Right atrium auricular region (tissue), 2 donors: ENCODE measurements around the gene LRP8. TPM values are rescaled to one million over a fixed set of nuclear protein-coding genes. Genes with fewer than 3 reads are reported as not detected.

Experiments used
- DNase-seq: peaks from one replicate; pipeline ENCODE4 v3.0.0-alpha.2; 2019; ENCODE audit warnings: low spot score
- H3K27ac ChIP-seq, 2 donors: fragments of 200-600 bp; sonication (generic); 1 replicate in 1 of 2; 2 replicates in 1 of 2; pipeline ENCODE4 v1.5.1; 2016 to 2019
- H3K27me3 ChIP-seq, 2 donors: fragments of 200-600 bp; sonication (generic); one replicate each; pipeline versions ENCODE4 v1.5.1 to v1.6.0; 2017 to 2019
- H3K36me3 ChIP-seq: fragments of 200-600 bp; sonication (generic); one replicate; pipeline ENCODE4 v1.5.1; 2016
- H3K4me1 ChIP-seq, 2 donors: fragments of 200-600 bp; sonication (generic); one replicate each; pipeline versions ENCODE4 v1.5.1 to v1.6.0; 2017 to 2019
- H3K4me3 ChIP-seq, 2 donors: fragments of 200-600 bp; sonication (generic); 1 replicate in 1 of 2; 2 replicates in 1 of 2; pipeline ENCODE4 v1.5.1; 2017 to 2019; ENCODE audit warnings: mild to moderate bottlenecking in 1 of 2, moderate library complexity in 1 of 2
- H3K9me3 ChIP-seq, 2 donors: fragments of 200-600 bp; sonication (generic); one replicate each; pipeline ENCODE4 v1.5.1; 2019
- total RNA-seq, 2 donors: library from RNA; depleted of rRNA; stranded (reverse); fragments of >200 nt; gene quantifications; one replicate each; pipeline ENCODE4 v1.1.0, GENCODE V29; 2016
- TF ChIP-seq, protein P1 (sequence below), 2 donors: fragments of 200-600 bp; sonication (generic); IDR thresholded peaks; one replicate each; pipeline ENCODE4 v1.5.1; 2019; ENCODE audit warnings: antibody characterized with exemption in 2 of 2

Gene LRP8
- total RNA-seq, 2 donors from 2014 or later = 2.2 to 3.6 TPM

- Histone ChIP-seq H3K27me3 (no peaks in the 10 kb centered on the region), H3K4me1 (no peaks in the 10 kb centered on the region), H3K4me3 (no peak overlapping the region), H3K9me3 (no peaks in the 10 kb centered on the region), H3K36me3 (no peaks in the 10 kb centered on the region), H3K27ac (no peak overlapping the region)
- TF ChIP-seq, protein P1, sequence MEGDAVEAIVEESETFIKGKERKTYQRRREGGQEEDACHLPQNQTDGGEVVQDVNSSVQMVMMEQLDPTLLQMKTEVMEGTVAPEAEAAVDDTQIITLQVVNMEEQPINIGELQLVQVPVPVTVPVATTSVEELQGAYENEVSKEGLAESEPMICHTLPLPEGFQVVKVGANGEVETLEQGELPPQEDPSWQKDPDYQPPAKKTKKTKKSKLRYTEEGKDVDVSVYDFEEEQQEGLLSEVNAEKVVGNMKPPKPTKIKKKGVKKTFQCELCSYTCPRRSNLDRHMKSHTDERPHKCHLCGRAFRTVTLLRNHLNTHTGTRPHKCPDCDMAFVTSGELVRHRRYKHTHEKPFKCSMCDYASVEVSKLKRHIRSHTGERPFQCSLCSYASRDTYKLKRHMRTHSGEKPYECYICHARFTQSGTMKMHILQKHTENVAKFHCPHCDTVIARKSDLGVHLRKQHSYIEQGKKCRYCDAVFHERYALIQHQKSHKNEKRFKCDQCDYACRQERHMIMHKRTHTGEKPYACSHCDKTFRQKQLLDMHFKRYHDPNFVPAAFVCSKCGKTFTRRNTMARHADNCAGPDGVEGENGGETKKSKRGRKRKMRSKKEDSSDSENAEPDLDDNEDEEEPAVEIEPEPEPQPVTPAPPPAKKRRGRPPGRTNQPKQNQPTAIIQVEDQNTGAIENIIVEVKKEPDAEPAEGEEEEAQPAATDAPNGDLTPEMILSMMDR (IDR thresholded peaks at IDR 0.05) = no peak
- DNase-seq = no peak
Measured at GRCh38 chr1:53339736-53340635, 12.1 kb upstream of the LRP8 start.

DNA sequence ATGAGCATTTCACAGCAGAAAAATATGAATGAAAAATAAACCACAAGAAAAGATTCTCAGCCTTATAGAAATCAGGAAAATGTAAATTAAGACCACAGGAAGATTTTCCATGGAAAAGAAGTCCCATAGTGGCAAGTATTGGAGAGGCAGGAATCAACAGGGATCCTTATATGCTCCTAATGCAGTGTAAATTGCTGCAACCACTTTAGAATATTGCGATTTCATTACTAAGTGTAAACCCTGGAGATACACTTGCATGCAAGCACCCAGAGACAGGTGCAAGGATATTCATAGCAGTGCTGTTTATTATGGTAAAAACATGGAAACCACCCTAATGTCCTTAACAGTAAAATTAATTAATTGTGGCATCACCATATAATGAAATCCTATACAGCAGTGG lies 10.6 kb upstream of the LRP8 start:
- Histone ChIP-seq H3K9me3 (no peaks in the 10 kb centered on the region), H3K27ac (no peak overlapping the region), H3K36me3 (no peaks in the 10 kb centered on the region), H3K4me1 (no peaks in the 10 kb centered on the region), H3K4me3 (no peak overlapping the region), H3K27me3 (no peaks in the 10 kb centered on the region)
- TF ChIP-seq, protein P1 (IDR thresholded peaks at IDR 0.05) = no peak
- no peak for DNase-seq

- H3K27me3 ChIP-seq = no peaks in the 10 kb centered on the region
- no peaks in the 10 kb centered on the region for H3K9me3 ChIP-seq
- TF ChIP-seq, protein P1 (IDR thresholded peaks at IDR 0.05) = no peak
- no peaks in the 10 kb centered on the region for H3K4me1 ChIP-seq
- no peak for DNase-seq
- H3K36me3 ChIP-seq = no peaks in the 10 kb centered on the region
- H3K4me3 ChIP-seq = no peak overlapping the region
- H3K27ac ChIP-seq = no peak overlapping the region
Measured at GRCh38 chr1:53337499-53337898, 9.6 kb upstream of the LRP8 start.

DNA sequence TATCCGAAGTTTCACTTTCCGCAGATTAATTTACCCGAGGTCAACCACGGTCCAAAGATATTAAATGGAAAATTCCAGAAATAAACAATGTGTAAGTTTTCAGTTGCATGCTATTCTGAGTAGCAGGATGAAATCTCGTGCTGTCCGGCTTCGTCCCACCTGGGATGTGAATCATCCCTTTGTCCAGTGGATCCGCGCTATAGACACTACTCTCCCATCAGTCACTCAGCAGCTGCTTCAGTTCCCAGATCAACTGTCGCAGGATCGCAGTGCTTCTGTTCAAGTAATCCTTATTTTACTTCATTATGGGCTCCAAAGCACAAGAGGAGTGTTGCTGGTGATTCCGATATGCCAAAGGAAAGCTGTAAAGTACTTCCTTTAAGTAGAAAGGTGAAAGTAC lies 8.3 kb upstream of the LRP8 start:
- no peak for DNase-seq
- Histone ChIP-seq H3K36me3 (no peaks in the 10 kb centered on the region), H3K9me3 (no peaks in the 10 kb centered on the region), H3K27ac (no peak overlapping the region), H3K4me3 (no peak overlapping the region), H3K27me3 (no peaks in the 10 kb centered on the region), H3K4me1 (no peaks in the 10 kb centered on the region)
- TF ChIP-seq, protein P1 (IDR thresholded peaks at IDR 0.05) = no peak

DNA sequence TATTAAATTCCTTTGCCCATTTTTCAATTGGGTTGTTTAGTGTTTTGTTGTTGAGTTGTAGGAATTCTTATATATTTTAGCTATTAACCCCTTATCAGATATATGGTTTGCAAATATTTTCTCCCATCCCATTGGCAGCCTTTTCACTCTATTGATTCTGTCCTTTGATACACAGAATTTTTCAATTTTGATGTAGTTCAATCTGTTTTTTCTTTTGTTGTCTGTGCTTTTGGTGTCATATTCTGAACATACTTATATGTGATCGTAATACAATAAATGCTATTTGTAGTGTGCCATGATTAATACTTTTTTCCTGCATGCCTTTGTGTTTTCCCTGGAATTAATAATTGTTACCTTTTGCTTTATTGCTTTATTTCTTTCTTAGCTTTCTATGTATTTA lies 7.8 kb upstream of the LRP8 start:
- no peak for DNase-seq
- Histone ChIP-seq H3K4me1 (no peaks in the 10 kb centered on the region), H3K27ac (no peak overlapping the region), H3K36me3 (no peaks in the 10 kb centered on the region), H3K4me3 (no peak overlapping the region), H3K27me3 (no peaks in the 10 kb centered on the region), H3K9me3 (no peaks in the 10 kb centered on the region)
- TF ChIP-seq, protein P1 (IDR thresholded peaks at IDR 0.05) = no peak
